ENCODE measurements around the gene NOM1. TPM values are rescaled to one million over a fixed set of nuclear protein-coding genes. Genes with fewer than 3 reads are reported as not detected.

Gene NOM1
- polyA plus RNA-seq, 1 donor = 32.9 TPM

GRCh38 chr7:157003756-157004520 is 54.4 kb downstream of the NOM1 start:
- no peak for DNase-seq

- no peak for DNase-seq
Observed at GRCh38 chr7:157004521-157005455, 55.3 kb downstream of the NOM1 start.

DNA sequence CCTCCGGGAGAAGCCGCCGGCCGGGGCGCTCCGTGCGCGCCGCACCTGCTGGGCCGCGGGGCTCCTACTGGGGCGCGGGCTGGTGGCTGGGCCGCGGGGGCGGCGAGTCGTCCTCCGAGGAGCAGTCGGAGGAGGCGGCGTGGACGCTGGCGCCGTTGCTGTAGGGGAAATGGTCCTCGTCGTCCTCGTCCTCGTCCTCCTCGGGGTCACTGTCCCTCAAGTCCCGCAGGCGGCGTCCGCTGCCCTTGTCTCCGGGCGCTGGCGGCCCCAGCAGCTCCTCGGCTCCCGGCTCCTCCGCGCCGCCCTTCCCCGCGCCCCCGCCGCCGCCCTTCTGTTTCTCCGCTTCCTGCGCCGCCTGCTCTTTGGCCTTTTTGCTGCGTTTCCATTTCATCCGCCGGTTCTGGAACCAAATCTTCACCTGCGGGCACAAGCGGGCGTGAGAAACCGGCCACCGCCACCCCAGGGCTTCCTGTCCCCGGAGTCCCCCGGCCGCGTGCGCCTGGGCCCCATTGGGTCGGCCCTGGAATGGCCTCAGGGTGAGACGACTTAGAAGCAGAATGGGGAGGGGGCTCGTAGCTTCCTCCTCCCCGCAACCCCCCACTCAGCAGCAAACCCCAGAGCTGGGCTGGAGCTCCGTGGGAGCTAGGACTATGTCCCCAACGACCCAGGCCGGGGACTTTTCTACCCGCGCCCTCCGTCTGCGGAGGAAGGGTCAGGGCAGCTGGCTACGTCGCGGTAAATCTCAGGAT is 56.1 kb downstream of the NOM1 start:
- no peak for DNase-seq

- no peak for DNase-seq
Observed at GRCh38 chr7:157006205-157006747, 56.8 kb downstream of the NOM1 start.

GRCh38 chr7:157006829-157007469 is 57.4 kb downstream of the NOM1 start:
- no peak for DNase-seq

GRCh38 chr7:157007470-157008066 is 58.1 kb downstream of the NOM1 start:
- DNase-seq = no peak

DNA sequence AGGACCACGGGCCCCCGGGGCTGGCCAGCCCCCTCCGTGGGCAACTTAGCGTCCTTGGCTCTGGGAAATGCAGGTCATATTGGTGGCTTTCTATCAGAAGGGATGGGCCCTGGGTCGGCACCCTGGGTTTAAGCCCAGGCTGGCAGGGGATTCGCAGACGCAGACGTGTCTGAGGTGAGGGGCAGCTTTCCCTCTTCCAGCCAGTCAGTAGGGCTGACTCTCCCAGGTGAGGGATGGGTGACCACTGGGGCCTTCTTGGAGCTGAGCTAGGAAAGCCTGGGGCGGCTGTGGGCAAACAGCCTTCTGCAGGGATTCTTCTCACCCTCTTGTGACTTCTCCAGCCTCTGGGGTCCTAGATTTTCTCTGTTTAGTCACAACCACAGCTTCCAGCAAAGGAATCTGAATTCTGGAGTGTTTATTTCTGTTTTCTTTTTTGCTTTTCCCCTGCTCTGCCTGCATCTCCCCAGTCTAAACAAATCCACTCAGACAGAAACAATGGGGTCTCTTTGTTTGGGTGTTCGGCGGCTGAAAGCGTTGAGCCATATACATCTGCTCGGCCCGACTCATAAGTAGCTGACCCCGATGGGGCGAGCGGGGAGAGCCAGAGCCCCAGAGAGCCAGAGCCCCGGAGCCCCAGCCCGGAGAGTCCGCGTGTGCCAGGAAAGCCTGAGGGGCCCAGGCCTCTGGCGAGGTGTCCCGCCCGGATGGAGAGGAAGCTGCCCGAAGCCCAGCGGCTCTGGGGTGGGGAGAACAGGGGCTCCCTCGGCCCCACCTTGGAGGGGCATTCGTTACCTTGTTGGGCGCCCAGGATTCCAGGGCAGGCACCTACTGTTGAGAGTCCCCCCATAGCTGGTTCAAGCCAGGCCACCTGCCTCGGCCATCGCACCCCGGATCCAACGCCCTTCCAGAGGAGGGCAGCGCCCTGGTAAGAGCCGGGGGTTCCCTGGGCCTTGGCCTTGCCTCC is 59.0 kb downstream of the NOM1 start:
- no peak for DNase-seq

DNA sequence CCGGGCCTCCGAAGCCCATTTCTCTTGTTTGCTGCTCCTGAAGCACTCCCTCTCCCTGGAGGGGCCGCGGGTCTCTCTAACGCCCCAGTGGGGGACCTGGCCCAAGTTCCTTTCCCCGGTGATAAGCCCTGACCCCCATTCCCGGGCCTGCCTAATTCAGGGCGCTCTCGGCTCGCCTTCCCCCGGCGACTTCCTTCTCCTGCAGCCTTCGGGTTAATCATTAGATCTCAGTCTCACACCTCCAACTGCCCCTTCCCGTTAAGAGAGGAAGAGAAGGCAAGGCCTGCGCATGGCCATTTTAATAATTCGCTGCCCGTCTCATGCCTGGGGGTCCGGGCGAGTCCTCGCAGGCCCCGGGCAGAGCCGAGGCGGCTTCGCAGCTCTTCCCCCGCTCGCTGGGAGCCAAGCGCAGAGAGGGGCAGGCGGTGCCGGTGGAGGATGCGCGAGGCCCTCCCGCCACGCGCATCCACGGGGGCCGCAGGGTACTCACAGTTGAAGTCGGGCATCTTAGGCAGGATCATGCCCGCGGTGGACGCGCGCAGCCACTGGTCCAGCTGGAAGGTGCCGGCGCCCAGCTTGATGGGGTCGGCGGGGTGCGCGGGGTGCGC is 59.8 kb downstream of the NOM1 start:
- no peak for DNase-seq

DNA sequence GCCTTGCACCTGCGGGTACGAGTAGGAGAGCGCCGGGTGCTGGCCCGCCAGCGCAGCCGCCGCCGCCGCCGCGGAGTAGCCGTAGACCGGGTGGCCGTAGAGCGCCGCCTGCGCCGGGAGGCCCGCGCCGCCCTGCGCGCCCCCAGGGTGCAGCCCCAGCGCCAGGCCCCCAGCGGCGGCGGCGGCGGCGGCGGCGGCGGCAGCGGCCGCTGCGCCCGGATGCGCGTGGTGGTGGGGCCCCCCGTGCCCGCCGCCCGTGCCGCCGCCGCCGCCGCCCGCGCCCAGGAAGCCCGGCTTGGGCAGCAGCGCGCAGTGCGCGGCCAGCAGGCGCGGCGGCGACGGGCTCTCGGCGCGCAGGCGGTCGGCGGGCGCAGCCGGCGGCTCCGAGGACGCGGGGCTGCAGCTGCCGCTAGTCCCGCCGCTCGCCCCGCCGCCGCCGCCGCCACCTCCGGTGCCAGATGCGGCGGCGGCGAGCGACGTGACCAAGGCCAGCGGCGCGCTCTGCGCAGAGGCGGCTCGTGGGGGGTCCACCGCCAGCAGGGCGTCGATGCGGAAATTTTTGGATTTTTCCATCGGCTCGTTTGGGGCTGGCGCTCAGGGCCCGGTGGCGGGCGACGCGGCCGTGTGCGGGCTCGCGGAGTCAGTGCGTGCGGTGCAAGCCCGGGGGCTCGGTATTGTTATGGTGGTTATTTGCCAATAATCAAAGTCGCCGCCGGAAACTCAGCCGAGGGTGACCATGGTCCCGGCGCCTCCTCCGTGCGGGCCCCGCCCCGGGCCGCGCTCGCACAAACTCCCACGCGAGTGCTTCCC is 60.5 kb downstream of the NOM1 start:
- DNase-seq = no peak

- peak; percentile 57 for DNase-seq
Observed at GRCh38 chr7:157010588-157011332, 61.2 kb downstream of the NOM1 start, which contains the start of gene MNX1. MNX1 (minus strand) TSS chr7:157010663; CDS start chr7:157010350, 313 bp downstream.

DNA sequence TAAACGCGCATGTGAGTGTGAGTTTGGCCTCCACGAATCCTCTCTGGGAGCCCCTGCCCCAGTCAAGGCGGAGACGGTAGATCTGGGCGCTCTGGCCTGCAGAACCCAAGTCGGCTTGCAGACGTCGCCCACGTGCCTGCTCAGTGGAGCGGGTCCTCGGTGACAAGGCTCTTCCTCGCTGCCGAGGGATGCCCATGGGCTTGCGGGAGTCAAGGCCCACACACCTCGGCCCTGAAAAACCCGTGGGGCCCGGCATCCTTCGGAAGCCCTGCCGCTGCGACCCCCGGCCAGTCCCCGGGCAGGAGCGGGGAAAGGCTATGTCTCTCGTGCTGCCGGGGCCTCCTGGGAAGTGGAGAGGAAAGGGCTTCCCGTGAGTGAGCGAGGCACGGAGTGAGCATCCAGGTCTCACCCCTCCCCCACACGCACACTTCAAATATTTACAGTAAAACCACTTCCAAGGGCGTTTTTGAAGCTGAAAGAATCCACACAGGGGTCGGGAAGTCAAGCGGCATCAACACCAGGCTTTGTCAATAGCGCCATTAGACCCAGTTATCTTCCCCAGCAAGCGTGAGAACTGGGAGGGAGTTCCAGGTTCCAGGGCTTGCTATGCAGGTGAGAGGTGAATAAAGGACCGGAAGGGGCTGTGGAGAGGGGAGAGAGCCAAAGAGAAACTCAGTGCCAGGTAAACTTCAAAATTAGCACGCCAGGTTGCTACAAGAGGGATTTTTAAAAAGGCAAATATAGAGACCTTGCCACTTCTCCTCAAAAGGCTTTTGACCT is 62.0 kb downstream of the NOM1 start:
- no peak for DNase-seq

DNA sequence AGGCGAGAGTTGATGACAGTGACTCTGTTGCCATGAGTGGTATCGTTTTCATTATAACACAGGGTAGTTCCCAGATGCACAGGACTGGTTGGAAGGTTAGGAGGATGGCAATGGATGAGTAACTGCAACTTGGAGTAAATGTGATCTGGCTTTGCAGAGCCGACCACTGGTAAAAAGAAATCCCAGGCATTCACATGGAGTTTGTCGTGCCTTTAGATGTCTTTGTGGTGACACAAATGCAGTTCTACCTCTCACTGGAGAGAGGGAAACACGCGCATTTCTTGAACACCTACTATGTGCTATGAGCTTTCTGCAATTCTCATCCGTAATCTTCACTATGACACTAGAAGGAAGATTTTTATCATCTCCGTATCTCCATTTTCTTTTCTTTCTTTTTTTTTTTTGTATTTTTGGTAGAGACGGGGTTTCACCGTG is 62.6 kb downstream of the NOM1 start:
- no peak for DNase-seq

GRCh38 chr7:157013101-157013500 is 63.6 kb downstream of the NOM1 start:
- no peak for DNase-seq

DNA sequence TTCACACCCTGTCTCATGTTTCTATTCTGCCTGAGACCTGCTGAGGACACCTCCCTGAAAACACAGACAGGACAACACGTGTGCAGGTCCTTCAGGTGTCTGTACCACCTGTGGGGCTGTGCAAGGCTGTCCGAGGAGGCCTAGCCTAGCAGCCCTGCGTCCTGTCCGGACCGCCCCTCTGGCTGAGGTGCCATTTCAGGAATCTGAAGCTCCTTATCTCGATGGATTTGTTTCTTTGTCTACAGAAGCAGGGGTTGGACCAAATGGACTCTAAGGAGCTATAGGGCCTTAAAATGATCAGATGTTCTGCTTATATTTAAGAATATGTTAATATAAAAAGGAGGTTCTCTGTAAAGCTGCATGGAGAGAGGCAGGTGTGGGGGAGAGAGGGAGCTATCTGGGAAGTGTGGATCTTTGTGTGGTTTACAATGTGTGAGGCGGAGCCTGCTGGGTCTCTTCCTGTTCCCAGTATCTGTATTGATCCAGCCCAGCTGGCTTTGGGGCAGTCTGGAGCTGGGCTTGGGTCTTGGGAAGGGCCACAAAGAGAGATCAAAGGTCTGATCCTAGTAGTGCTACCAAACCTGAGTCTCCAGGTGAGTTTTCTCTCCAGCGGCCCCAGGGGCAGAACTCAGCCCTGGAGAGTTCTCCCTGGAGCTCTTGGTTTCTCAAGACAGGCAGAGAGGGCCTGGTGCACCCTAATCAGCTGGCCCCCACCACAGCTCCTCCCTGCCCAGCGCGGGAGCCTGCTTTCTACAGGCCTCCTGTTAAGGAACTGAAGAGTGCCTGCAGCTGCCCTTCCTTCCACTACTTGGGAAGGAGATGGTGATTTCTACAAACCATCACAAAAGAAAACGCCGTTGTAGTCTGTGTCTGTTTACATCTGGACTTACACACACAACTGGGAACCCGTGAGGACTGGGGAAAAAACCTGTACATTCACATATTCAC is 64.4 kb downstream of the NOM1 start:
- DNase-seq = no peak

Measured in left kidney (tissue), 2 donors.